HT1080 (cell line): ENCODE data around the gene BTF3. TPM values are rescaled to one million over a fixed set of nuclear protein-coding genes. Genes with fewer than 3 reads are reported as not detected.

ENCODE experiments used
- DNase-seq: peaks from one replicate; pipeline ENCODE4 v3.0.0-alpha.2; 2015; ENCODE audit warnings: low read depth
- total RNA-seq: library from RNA; depleted of rRNA; stranded (reverse); fragments of >200 nt; shearing (Covaris generic); gene quantifications from 2 replicates; pipeline ENCODE4 v1.2.3, GENCODE V29; 2014; rRNA removed

Gene BTF3
- total RNA-seq, 1 experiment from 2014 or later: 881 TPM

GRCh38 chr5:73522989-73523388, 24.7 kb downstream of the BTF3 start:
- DNase-seq: no peak

DNA sequence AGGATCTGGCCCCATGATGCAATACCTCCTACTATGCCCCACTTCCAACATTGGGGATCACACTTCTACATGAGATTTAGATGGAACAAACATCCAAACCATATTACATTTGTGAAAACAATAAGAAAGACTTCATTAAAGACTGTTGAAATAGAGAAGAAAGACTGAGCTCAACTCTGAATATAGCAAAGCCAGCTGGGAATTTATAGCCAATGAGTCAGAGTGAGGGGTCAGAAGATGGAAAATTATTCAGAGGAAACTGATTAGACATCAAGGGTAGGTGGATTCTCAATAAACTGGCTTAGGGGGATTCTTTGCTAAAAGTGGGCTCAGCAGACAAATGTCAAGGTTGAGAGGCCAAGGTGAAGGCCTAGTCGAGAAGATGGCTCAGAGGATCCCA, 25.6 kb downstream of the BTF3 start:
- DNase-seq: no peak

GRCh38 chr5:73525606-73526203, 27.5 kb downstream of the BTF3 start:
- DNase-seq: no peak

GRCh38 chr5:73528248-73528647, 30.0 kb downstream of the BTF3 start:
- no peak for DNase-seq

GRCh38 chr5:73529081-73529480, 30.8 kb downstream of the BTF3 start:
- no peak for DNase-seq

DNA sequence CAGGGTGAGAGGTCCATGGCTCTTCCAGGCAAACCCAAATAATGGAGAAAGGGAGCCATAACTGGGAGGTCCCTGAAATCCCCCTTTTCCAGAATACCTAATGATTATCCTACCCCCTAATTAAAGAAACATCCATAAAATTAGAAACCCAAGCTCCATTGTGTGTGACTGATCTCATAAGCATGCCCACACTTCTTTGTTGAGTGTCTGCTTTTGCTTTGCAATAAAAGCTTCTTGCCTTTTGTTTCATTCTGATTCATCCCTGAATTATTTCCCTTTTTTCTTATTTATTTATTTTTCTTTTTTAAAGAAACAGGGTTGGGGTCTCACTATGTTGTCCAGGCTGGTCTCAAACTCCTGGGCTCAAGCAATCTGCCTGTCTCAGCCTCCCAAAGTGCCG, 33.1 kb downstream of the BTF3 start:
- DNase-seq: no peak

GRCh38 chr5:73532195-73532594, 34.0 kb downstream of the BTF3 start:
- no peak for DNase-seq

- DNase-seq: no peak
Measured at GRCh38 chr5:73534011-73534644, 35.9 kb downstream of the BTF3 start.

DNA sequence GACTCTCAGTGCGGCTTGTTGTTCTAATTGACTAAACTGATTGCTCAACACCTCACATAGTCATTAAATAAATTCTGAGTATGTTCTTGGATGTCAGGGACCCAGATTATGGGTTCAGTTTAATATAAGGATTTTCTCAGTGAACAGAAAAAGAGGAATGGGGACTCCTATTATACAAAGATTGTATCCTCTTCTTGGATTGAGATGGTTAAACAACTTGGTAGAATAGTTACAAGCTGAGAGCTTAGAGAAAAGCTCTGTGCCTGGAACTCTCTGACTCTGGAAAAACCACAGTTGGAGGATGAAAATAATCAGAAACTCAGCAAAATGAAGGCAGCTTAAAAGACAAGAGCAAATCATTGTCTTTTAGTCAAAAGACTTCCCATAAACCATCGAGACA, 36.7 kb downstream of the BTF3 start:
- DNase-seq: no peak

GRCh38 chr5:73539730-73540129, 41.5 kb downstream of the BTF3 start:
- no peak for DNase-seq

GRCh38 chr5:73540192-73540591, 42.0 kb downstream of the BTF3 start:
- DNase-seq: peak; percentile 94

DNA sequence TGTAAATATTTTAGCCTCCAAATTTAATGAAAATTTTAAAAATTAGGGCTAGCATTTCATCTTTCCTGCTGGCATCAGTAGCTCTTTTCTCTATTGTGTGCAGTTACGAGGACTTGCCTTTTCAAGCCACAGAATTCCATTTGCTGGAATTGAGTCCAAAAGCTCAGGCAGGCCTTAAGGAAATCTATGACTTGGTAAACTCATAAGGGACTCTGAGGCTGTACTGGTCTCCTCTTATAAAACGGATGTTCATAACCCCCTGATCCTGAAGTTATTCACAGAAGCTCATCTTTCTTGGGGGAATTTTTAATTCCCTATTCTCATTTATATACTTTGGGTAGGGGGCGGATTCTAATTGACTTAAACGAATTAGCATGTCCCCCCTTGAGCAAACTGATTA, 43.8 kb downstream of the BTF3 start:
- DNase-seq: no peak

- no peak for DNase-seq
Measured at GRCh38 chr5:73544429-73545402, 46.5 kb downstream of the BTF3 start.

DNA sequence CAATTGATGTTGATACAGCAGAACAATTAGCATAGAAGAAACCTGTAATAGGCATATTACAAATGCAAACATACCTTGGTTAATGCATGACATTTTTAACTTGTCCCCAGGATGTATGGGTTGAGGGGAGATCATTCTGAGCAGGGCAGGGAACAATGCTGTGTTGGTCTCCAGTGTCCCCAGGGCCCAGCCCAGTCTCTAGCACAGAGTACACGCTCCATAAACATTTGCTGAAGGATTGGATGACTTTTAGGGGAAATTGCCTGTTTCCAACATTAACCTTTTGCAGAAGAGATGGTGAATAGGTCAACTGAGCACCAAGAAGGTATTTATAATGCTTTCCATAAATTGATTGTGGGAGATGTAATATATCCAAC, 47.1 kb downstream of the BTF3 start:
- DNase-seq: no peak

GRCh38 chr5:73550016-73550415, 51.8 kb downstream of the BTF3 start:
- DNase-seq: no peak

DNA sequence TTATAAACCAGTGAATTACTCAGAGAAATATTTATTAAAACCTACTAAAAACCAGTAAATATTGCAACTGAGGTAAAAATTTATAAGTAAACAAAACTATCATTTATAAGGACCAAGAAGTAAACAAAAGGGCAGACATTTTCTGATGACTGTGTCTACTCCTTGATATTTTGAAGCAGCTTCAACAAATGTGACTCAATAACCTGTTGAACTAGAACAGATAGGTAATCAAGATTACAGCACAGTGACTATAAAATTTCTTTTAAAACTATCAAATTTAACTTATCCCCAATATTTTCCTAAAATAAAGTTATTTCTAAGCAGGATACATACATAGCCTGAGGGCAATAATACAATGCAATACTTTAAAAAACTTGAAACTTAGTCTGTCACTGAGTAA, 54.4 kb downstream of the BTF3 start:
- DNase-seq: no peak

Other genes starting within 250 kb of the BTF3 start
- 146 and 192 TPM in 2 replicates for gene FOXD1, start 49.7 kb upstream of the BTF3 start, total RNA-seq
- 11.7 and 16.0 TPM in 2 replicates for gene ANKRA2, start 67.2 kb downstream of the BTF3 start, total RNA-seq
- gene UTP15, start 67.3 kb downstream of the BTF3 start, total RNA-seq: 24.5 and 25.0 TPM in 2 replicates
- 12.9 and 13.9 TPM in 2 replicates for gene ARHGEF28, start 127.8 kb downstream of the BTF3 start, total RNA-seq